ENCODE results near the gene ARHGAP15. TPM values are rescaled to one million over a fixed set of nuclear protein-coding genes. Genes with fewer than 3 reads are reported as not detected.

The ARHGAP15 gene
- total RNA-seq, 1 experiment from 2014 or later: 0.42 TPM

DNA sequence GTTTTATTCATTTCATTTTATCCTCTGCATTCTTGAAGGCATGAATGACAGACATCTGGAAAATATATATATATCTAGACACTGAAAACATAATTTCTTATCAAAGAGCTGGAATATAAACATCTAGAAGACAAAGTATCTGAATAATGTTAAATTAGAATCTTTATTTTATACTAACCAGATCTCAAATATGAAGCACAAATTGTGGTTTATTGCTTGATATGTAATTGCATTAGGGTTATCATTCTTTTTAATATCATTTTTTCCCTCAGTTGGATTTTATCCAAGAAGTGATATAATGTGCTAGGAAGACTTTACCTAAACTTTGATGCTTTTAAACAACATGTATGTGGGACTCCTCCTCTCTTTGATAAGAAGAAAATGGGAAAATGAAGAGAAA lies 331.2 kb downstream of the ARHGAP15 start:
- no TSS peak for BruUV-seq (replicated peaks)
- no peak overlapping the region for H3K4me3 ChIP-seq (replicated peaks in 1 of 2; ENCODE audit: low read depth in 1 of 2, low read length in 2 of 2)
- ATAC-seq (no peak), DNase-seq (ENCODE audit: low read depth, low spot score) (no peak)
- intact Hi-C loops (cut with micrococcal nuclease): no loop called here
- H3K79me2 ChIP-seq (ENCODE audit: insufficient read depth, low read length): no peaks in the 10 kb centered on the region
- no peak overlapping the region for H2AFZ ChIP-seq (ENCODE audit: low read depth, low read length, poor library complexity, severe bottlenecking)
- RAD21 ChIA-PET (ENCODE audit: low non-redundant PET in 1 of 2, low total read pairs in 2 of 2, uncharacterized antibody in 2 of 2, unreplicated experiment in 2 of 2): no interaction called here
- no peaks in the 10 kb centered on the region for H3K4me1 ChIP-seq (ENCODE audit: control insufficient read depth in 1 of 2, insufficient read depth in 2 of 2, low read length in 2 of 2)
- no peak overlapping the region for H3K9ac ChIP-seq (ENCODE audit: low read length)
- H3K36me3 ChIP-seq (ENCODE audit: control insufficient read depth in 1 of 2, insufficient read depth in 2 of 2, low read length in 2 of 2): no peaks in the 10 kb centered on the region
- H3K27me3 ChIP-seq (ENCODE audit: insufficient read depth, low read length): no peaks in the 10 kb centered on the region
- no peaks in the 10 kb centered on the region for H3K9me3 ChIP-seq (ENCODE audit: control insufficient read depth in 1 of 2, insufficient read depth in 1 of 2, low read depth in 1 of 2, low read length in 2 of 2)
- TF ChIP-seq EZH2 (IDR thresholded peaks at IDR 0.05) (no peak), CEBPB (IDR thresholded peaks at IDR 0.05; ENCODE audit: low read depth) (no peak), ZNF274 (IDR thresholded peaks at IDR 0.05; ENCODE audit: low read depth, low read length) (no peak), SIN3A (IDR thresholded peaks at IDR 0.05; ENCODE audit: low read depth) (no peak), SP1 (IDR thresholded peaks at IDR 0.05; ENCODE audit: low read depth) (no peak), POLR2AphosphoS5 (IDR thresholded peaks at IDR 0.05; ENCODE audit: low read depth, low read length) (no peak), CTCF (IDR thresholded peaks at IDR 0.05 in 2 of 3, conservative IDR thresholded peaks at IDR 0.05 in 1 of 3; ENCODE audit: borderline replicate concordance in 1 of 3, insufficient read depth in 1 of 3, low read depth in 2 of 3, low read length in 2 of 3) (no peak), POLR2A (IDR thresholded peaks at IDR 0.05; ENCODE audit: borderline replicate concordance, extremely low read depth, insufficient read depth, insufficient read length) (no peak)
- H3K9me2 ChIP-seq (ENCODE audit: insufficient read depth): no peaks in the 10 kb centered on the region
- H3K27ac ChIP-seq (ENCODE audit: low read depth, low read length): no peak overlapping the region
- no peaks in the 10 kb centered on the region for H4K20me1 ChIP-seq (ENCODE audit: insufficient read depth)
- POLR2A ChIA-PET: no interaction called here
- no peak overlapping the region for H3K4me2 ChIP-seq (ENCODE audit: low read length)
- CTCF ChIA-PET: no interaction called here

DNA sequence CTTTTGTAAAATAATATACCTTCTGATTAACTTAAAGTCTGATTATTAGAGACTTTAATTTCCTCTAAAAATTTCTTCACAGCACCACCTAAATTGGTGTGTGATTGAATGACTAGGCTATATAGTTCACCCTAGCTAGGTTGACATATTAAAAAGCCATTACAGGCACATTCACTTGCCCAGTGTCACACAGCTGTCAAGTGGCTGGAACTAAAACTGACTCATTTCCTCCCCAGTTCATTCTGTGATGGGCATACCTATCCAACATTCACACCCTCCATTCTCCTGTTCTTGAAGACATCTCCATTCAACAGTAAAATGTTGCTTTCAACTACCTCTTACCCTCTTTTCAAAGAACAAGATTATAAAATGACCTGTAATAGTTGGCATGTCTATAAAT lies 334.5 kb downstream of the ARHGAP15 start:
- RAD21 ChIA-PET (ENCODE audit: low non-redundant PET in 1 of 2, low total read pairs in 2 of 2, uncharacterized antibody in 2 of 2, unreplicated experiment in 2 of 2): no interaction called here
- Histone ChIP-seq H3K36me3 (ENCODE audit: control insufficient read depth in 1 of 2, insufficient read depth in 2 of 2, low read length in 2 of 2) (no peaks in the 10 kb centered on the region), H3K9ac (ENCODE audit: low read length) (no peak overlapping the region), H3K79me2 (ENCODE audit: insufficient read depth, low read length) (no peaks in the 10 kb centered on the region), H3K4me2 (ENCODE audit: low read length) (no peak overlapping the region), H3K9me3 (ENCODE audit: control insufficient read depth in 1 of 2, insufficient read depth in 1 of 2, low read depth in 1 of 2, low read length in 2 of 2) (no peaks in the 10 kb centered on the region), H3K27ac (ENCODE audit: low read depth, low read length) (no peak overlapping the region), H3K9me2 (ENCODE audit: insufficient read depth) (no peaks in the 10 kb centered on the region), H3K27me3 (ENCODE audit: insufficient read depth, low read length) (no peaks in the 10 kb centered on the region), H2AFZ (ENCODE audit: low read depth, low read length, poor library complexity, severe bottlenecking) (no peak overlapping the region), H4K20me1 (ENCODE audit: insufficient read depth) (no peaks in the 10 kb centered on the region), H3K4me3 (replicated peaks in 1 of 2; ENCODE audit: low read depth in 1 of 2, low read length in 2 of 2) (no peak overlapping the region), H3K4me1 (ENCODE audit: control insufficient read depth in 1 of 2, insufficient read depth in 2 of 2, low read length in 2 of 2) (no peaks in the 10 kb centered on the region)
- CTCF ChIA-PET: no interaction called here
- POLR2A ChIA-PET: no interaction called here
- BruUV-seq (replicated peaks): no TSS peak
- intact Hi-C loops (cut with micrococcal nuclease): no loop called here
- ATAC-seq (no peak), DNase-seq (ENCODE audit: low read depth, low spot score) (no peak)
- no peak for TF ChIP-seq EZH2 (IDR thresholded peaks at IDR 0.05)
- TF ChIP-seq SP1 (IDR thresholded peaks at IDR 0.05; ENCODE audit: low read depth): no peak
- no peak for TF ChIP-seq ZFX (IDR thresholded peaks at IDR 0.05)
- TF ChIP-seq, protein P1, sequence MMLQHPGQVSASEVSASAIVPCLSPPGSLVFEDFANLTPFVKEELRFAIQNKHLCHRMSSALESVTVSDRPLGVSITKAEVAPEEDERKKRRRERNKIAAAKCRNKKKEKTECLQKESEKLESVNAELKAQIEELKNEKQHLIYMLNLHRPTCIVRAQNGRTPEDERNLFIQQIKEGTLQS (IDR thresholded peaks at IDR 0.05): no peak
- TF ChIP-seq, protein P2, sequence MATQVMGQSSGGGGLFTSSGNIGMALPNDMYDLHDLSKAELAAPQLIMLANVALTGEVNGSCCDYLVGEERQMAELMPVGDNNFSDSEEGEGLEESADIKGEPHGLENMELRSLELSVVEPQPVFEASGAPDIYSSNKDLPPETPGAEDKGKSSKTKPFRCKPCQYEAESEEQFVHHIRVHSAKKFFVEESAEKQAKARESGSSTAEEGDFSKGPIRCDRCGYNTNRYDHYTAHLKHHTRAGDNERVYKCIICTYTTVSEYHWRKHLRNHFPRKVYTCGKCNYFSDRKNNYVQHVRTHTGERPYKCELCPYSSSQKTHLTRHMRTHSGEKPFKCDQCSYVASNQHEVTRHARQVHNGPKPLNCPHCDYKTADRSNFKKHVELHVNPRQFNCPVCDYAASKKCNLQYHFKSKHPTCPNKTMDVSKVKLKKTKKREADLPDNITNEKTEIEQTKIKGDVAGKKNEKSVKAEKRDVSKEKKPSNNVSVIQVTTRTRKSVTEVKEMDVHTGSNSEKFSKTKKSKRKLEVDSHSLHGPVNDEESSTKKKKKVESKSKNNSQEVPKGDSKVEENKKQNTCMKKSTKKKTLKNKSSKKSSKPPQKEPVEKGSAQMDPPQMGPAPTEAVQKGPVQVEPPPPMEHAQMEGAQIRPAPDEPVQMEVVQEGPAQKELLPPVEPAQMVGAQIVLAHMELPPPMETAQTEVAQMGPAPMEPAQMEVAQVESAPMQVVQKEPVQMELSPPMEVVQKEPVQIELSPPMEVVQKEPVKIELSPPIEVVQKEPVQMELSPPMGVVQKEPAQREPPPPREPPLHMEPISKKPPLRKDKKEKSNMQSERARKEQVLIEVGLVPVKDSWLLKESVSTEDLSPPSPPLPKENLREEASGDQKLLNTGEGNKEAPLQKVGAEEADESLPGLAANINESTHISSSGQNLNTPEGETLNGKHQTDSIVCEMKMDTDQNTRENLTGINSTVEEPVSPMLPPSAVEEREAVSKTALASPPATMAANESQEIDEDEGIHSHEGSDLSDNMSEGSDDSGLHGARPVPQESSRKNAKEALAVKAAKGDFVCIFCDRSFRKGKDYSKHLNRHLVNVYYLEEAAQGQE (IDR thresholded peaks at IDR 0.05; ENCODE audit: low read depth): no peak
- no peak for TF ChIP-seq EZH2phosphoT487 (IDR thresholded peaks at IDR 0.05; ENCODE audit: borderline replicate concordance)
- TF ChIP-seq ELF1 (IDR thresholded peaks at IDR 0.05; ENCODE audit: borderline replicate concordance, low read depth): no peak
- no peak for TF ChIP-seq RAD21 (IDR thresholded peaks at IDR 0.05; ENCODE audit: low read depth)
- no peak for TF ChIP-seq FOSL1 (IDR thresholded peaks at IDR 0.05; ENCODE audit: low read depth)
